Astrocyte (in vitro differentiated cells and primary cell): ENCODE data around the gene TENT5A. TPM values are rescaled to one million over a fixed set of nuclear protein-coding genes. Genes with fewer than 3 reads are reported as not detected.

Experiments
- DNase-seq: peaks from one replicate; pipeline ENCODE4 v3.0.0-alpha.2; 2010; ENCODE audit warnings: low read depth
- FAIRE-seq: peaks from 2 replicates; lab custom pipeline; 2011; peaks lifted over from hg19 to GRCh38; lab: Jason Lieb, UNC
- H2AFZ ChIP-seq: 2 replicates; pipeline ENCODE4 v1.6.0; 2012; ENCODE audit warnings: low read depth, low read length, inconsistent platforms
- H3K27ac ChIP-seq: 2 replicates; pipeline ENCODE4 v1.5.1; 2011; ENCODE audit warnings: low read depth, low read length, inconsistent platforms
- H3K27me3 ChIP-seq: 2 replicates; pipeline ENCODE4 v1.6.0; 2011; ENCODE audit warnings: low read length, inconsistent platforms; ENCODE audit not compliant: insufficient read depth
- H3K36me3 ChIP-seq: 2 replicates; pipeline ENCODE4 v1.5.1; 2011; ENCODE audit warnings: low read length, inconsistent platforms; ENCODE audit not compliant: insufficient read depth
- H3K4me1 ChIP-seq: 2 replicates; pipeline ENCODE4 v1.5.1; 2011; ENCODE audit warnings: low read length, inconsistent platforms; ENCODE audit not compliant: insufficient read depth
- H3K4me2 ChIP-seq: 2 replicates; pipeline ENCODE4 v1.6.0; 2012; ENCODE audit warnings: low read length, inconsistent platforms
- H3K4me3 ChIP-seq: 2 replicates; pipeline ENCODE4 v1.5.1; 2011; ENCODE audit warnings: low read depth, mild to moderate bottlenecking, low read length, inconsistent platforms; ENCODE audit not compliant: insufficient read depth
- H3K79me2 ChIP-seq: 2 replicates; pipeline ENCODE4 v1.6.0; 2012; ENCODE audit warnings: mild to moderate bottlenecking, low read length, inconsistent platforms; ENCODE audit not compliant: insufficient read depth
- H3K9ac ChIP-seq: 2 replicates; pipeline ENCODE4 v1.6.0; 2012; ENCODE audit warnings: mild to moderate bottlenecking, low read length, inconsistent platforms
- H3K9me3 ChIP-seq: 2 replicates; pipeline ENCODE4 v1.5.1; 2012; ENCODE audit warnings: low read depth, mild to moderate bottlenecking, low read length, inconsistent platforms; ENCODE audit not compliant: insufficient read depth
- H4K20me1 ChIP-seq: 2 replicates; pipeline ENCODE4 v1.6.0; 2012; ENCODE audit warnings: low read length, inconsistent platforms; ENCODE audit not compliant: insufficient read depth
- H3K27ac Mint-ChIP-seq: one replicate; pipeline ENCODE4 v1.8.0; 2021; ENCODE audit warnings: mild to moderate bottlenecking, mixed read lengths; ENCODE audit not compliant: unreplicated experiment
- H3K27me3 Mint-ChIP-seq: one replicate; pipeline ENCODE4 v1.8.0; 2021; ENCODE audit warnings: low read depth, mixed read lengths; ENCODE audit not compliant: unreplicated experiment
- H3K36me3 Mint-ChIP-seq: one replicate; pipeline ENCODE4 v1.8.0; 2021; ENCODE audit warnings: low read depth, mixed read lengths; ENCODE audit not compliant: unreplicated experiment
- H3K4me1 Mint-ChIP-seq: one replicate; pipeline ENCODE4 v1.8.0; 2021; ENCODE audit warnings: low read depth, mixed read lengths; ENCODE audit not compliant: unreplicated experiment
- H3K4me3 Mint-ChIP-seq: one replicate; pipeline ENCODE4 v1.8.0; 2021; ENCODE audit warnings: mild to moderate bottlenecking, moderate library complexity, mixed read lengths; ENCODE audit not compliant: unreplicated experiment
- H3K9me3 Mint-ChIP-seq: one replicate; pipeline ENCODE4 v1.8.0; 2021; ENCODE audit warnings: mild to moderate bottlenecking, mixed read lengths; ENCODE audit not compliant: unreplicated experiment
- EZH2 ChIP-seq: IDR thresholded peaks from 2 replicates; pipeline ENCODE4 v1.6.1; 2012; ENCODE audit warnings: mild to moderate bottlenecking, low read length, inconsistent platforms; ENCODE audit not compliant: insufficient read depth
- total RNA-seq: library from RNA; stranded (reverse); gene quantifications from 2 replicates; pipeline ENCODE4 v1.2.1, GENCODE V29; 2021
- TF ChIP-seq, protein P1 (sequence below): IDR thresholded peaks from 2 replicates; pipeline ENCODE4 v1.5.1; 2011; ENCODE audit warnings: low read depth, mild to moderate bottlenecking, inconsistent platforms, low read length, moderate library complexity; ENCODE audit not compliant: insufficient read depth

The TENT5A gene
- total RNA-seq, 1 donor from 2014 or later, result 17.8 TPM

- H3K9ac ChIP-seq, result peak overlapping the region; percentile 92
- FAIRE-seq (no peak), DNase-seq (no peak)
- Mint-ChIP-seq H3K4me1 (peaks cover 10% of the 10 kb centered on the region), H3K27ac (peak overlapping the region; percentile 64), H3K4me3 (peak overlapping the region; percentile 97), H3K9me3 (no peaks in the 10 kb centered on the region), H3K27me3 (no peaks in the 10 kb centered on the region), H3K36me3 (peaks cover 22% of the 10 kb centered on the region)
- TF ChIP-seq, protein P1, sequence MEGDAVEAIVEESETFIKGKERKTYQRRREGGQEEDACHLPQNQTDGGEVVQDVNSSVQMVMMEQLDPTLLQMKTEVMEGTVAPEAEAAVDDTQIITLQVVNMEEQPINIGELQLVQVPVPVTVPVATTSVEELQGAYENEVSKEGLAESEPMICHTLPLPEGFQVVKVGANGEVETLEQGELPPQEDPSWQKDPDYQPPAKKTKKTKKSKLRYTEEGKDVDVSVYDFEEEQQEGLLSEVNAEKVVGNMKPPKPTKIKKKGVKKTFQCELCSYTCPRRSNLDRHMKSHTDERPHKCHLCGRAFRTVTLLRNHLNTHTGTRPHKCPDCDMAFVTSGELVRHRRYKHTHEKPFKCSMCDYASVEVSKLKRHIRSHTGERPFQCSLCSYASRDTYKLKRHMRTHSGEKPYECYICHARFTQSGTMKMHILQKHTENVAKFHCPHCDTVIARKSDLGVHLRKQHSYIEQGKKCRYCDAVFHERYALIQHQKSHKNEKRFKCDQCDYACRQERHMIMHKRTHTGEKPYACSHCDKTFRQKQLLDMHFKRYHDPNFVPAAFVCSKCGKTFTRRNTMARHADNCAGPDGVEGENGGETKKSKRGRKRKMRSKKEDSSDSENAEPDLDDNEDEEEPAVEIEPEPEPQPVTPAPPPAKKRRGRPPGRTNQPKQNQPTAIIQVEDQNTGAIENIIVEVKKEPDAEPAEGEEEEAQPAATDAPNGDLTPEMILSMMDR, result no peak
- TF ChIP-seq EZH2, result no peak
- peaks cover 37% of the 10 kb centered on the region for H4K20me1 ChIP-seq
- peak overlapping the region; percentile 98 for H3K4me2 ChIP-seq
- no peaks in the 10 kb centered on the region for H3K27me3 ChIP-seq
- H3K4me3 ChIP-seq, result peak overlapping the region; percentile 89
- H3K27ac ChIP-seq, result peak overlapping the region; percentile 96
- peaks cover 15% of the 10 kb centered on the region for H3K4me1 ChIP-seq
- H2AFZ ChIP-seq, result no peak overlapping the region
- peaks cover 40% of the 10 kb centered on the region for H3K79me2 ChIP-seq
- H3K9me3 ChIP-seq, result no peaks in the 10 kb centered on the region
- peaks cover 4% of the 10 kb centered on the region for H3K36me3 ChIP-seq
Measured at GRCh38 chr6:81750681-81751387, 1.6 kb downstream of the TENT5A start.

DNA sequence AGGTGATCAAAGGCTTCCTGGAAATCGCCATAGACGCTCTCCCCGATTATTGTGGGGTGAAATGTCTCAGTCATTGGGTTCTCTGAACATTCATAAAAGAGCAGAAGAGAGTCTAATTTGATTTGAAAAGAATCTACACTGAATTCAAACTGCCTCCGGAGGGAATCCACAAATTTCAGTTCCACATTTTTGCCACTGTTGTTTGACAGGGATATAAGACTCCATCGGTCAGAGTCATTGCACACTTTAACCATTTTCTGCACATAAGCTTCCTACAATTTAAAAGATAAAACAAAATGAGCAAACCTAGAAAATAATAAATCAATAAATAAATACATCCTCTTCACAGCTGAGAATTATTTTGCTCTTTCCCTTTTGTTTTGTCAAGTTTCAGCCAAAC lies 2.3 kb downstream of the TENT5A start:
- no peaks in the 10 kb centered on the region for H3K9me3 Mint-ChIP-seq
- H3K36me3 Mint-ChIP-seq, result peaks cover 24% of the 10 kb centered on the region
- H3K4me3 Mint-ChIP-seq, result peak overlapping the region; percentile 97
- no peak overlapping the region for H2AFZ ChIP-seq
- no peak for FAIRE-seq
- H3K27me3 Mint-ChIP-seq, result no peaks in the 10 kb centered on the region
- no peak for DNase-seq
- H3K4me1 ChIP-seq, result peaks cover 15% of the 10 kb centered on the region
- H3K4me2 ChIP-seq, result peak overlapping the region; percentile 98
- H4K20me1 ChIP-seq, result peaks cover 37% of the 10 kb centered on the region
- H3K4me3 ChIP-seq, result peak overlapping the region; percentile 89
- no peaks in the 10 kb centered on the region for H3K9me3 ChIP-seq
- H3K36me3 ChIP-seq, result peaks cover 4% of the 10 kb centered on the region
- no peaks in the 10 kb centered on the region for H3K27me3 ChIP-seq
- peak overlapping the region; percentile 96 for H3K27ac ChIP-seq
- TF ChIP-seq, protein P1, result no peak
- TF ChIP-seq EZH2, result no peak
- peaks cover 43% of the 10 kb centered on the region for H3K79me2 ChIP-seq
- peaks cover 10% of the 10 kb centered on the region for H3K4me1 Mint-ChIP-seq
- peak overlapping the region; percentile 28 for H3K27ac Mint-ChIP-seq
- peak overlapping the region; percentile 92 for H3K9ac ChIP-seq

- Histone ChIP-seq H3K36me3 (peaks cover 4% of the 10 kb centered on the region), H3K4me2 (peak overlapping the region; percentile 98), H3K4me1 (peaks cover 15% of the 10 kb centered on the region), H4K20me1 (peaks cover 37% of the 10 kb centered on the region), H3K27me3 (no peaks in the 10 kb centered on the region), H2AFZ (no peak overlapping the region), H3K9ac (peak overlapping the region; percentile 92), H3K4me3 (peak overlapping the region; percentile 89), H3K27ac (no peak overlapping the region), H3K9me3 (no peaks in the 10 kb centered on the region), H3K79me2 (peaks cover 44% of the 10 kb centered on the region)
- TF ChIP-seq, protein P1, result no peak
- no peak for TF ChIP-seq EZH2
- FAIRE-seq (no peak), DNase-seq (no peak)
- H3K36me3 Mint-ChIP-seq, result peaks cover 24% of the 10 kb centered on the region
- H3K9me3 Mint-ChIP-seq, result no peaks in the 10 kb centered on the region
- H3K4me1 Mint-ChIP-seq, result peaks cover 10% of the 10 kb centered on the region
- H3K4me3 Mint-ChIP-seq, result peak overlapping the region; percentile 97
- H3K27me3 Mint-ChIP-seq, result no peaks in the 10 kb centered on the region
- peak overlapping the region; percentile 28 for H3K27ac Mint-ChIP-seq
Measured at GRCh38 chr6:81749707-81750106, 2.8 kb downstream of the TENT5A start.
